ENCODE measurements around the gene NMNAT3.

- no peak for TF ChIP-seq CTCF (IDR thresholded peaks at IDR 0.05)
- TF ChIP-seq POLR2A (IDR thresholded peaks at IDR 0.05), result no peak
Measured at GRCh38 chr3:139526146-139526545, 151.6 kb downstream of the NMNAT3 start.
